NCI-H2171 (cell line): ENCODE measurements around the gene DMRTB1.

Experiments used
- DNase-seq: peaks from one replicate; lab custom pipeline; 2025; lab: John Stamatoyannopoulos, UW

The DMRTB1 gene

GRCh38 chr1:53435151-53435550, 24.0 kb upstream of the DMRTB1 start:
- DNase-seq, result no peak

DNA sequence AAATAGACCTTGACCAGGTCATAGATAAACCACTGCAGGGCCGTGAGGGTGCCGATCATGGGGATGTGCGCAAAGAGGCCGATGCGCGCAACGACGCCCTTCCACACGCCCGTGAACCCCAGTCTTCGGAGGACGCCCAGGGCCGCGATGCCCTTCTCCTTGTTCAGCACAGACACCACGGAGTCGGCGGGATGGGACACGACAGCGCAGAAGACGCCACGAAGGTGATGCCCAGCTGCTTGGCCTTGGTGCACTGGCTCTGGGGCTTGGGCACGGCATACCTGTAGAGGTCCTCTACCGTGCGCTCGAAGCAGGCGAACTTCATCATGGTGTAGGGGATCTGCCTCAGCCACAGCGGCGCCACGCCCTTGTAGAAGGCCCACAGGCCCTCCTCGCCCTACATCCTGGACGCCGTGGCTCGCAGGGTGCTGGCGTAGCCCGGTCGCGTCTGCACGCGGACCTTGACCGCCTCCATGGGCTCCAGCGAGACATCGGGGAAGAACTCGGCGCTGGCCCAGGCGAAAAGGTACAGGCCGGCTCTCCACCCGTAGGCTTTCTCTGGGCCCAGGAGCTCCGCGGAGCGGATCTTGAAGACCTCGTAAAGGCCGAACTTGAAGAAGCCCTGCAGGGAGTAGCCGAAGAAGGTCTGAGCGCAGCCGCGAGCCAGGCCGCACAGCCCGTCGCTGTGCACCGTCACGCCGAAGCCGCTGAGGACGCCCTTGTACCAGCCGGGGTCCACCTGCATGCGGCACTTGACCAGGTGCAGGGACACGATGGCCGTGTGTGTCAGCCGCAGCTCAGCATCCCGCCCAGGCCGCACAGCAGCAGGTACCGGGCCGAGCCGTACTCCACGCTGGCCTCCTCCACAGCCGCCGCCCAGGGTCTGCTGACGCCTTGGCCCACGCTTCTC, 20.5 kb upstream of the DMRTB1 start:
- DNase-seq, result no peak

DNA sequence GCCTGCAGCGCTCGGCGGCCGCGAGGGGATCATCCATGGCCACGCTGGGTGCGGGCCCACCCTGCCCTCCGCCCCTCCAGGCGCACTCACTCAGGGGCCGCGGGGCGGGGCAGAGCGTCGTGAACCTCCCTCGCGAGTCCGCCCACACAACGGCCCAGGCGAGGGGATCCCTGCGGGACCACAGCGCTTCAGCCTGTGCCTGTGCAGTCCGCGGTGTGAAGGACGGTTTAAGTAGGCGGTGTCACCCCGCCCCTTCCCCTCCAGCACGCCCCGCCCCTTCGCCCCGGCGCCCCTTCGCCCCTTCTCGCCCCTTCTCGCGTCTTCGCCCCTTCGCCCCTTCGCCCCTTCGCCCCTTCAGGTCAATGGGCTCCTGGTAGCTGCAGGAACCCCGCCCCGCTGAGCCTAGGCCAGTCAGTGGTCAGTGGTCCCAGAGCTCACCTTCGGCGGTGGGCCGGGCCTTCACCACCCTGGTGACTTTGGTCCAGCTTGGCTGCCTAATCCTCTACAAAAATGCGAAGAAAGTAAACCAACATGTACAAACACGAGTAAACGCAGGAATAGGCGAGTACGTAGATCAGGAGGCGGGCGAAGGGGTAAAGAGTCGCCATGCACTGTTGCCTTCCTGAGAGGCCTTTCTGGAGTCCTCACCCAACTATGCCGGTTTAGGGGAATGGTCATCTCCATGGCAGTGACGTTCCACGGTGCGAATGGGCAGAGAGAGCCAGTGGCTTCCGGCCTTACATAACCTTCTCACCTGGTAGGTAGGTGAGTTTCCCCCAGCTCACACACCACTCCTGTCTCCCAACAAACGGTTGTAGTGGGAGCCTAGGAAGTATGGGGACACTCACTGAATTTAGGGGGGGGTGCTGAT, 19.6 kb upstream of the DMRTB1 start:
- DNase-seq, result no peak

DNA sequence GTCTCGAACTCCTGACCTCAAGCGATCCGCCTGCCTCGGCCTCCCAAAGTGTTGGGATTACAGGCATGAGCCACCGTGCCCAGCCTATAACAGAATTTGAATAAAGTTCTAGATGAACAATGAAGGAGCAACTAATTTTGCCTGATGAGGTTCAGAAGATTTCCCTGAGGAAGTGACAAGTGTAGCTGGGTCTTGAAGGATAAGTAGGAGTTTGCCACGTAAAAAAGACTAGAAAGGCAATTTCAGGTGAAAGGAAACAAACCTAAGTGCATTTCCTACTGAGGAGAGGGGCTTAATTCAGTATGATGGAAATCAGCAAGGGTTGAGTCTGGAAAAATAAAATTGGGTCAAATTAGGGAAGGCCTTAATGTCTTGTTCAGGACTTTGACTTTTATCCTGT, 18.6 kb upstream of the DMRTB1 start:
- DNase-seq, result no peak

GRCh38 chr1:53442299-53442698, 16.9 kb upstream of the DMRTB1 start:
- no peak for DNase-seq

- DNase-seq, result no peak
Measured at GRCh38 chr1:53446051-53446450, 13.1 kb upstream of the DMRTB1 start.

DNA sequence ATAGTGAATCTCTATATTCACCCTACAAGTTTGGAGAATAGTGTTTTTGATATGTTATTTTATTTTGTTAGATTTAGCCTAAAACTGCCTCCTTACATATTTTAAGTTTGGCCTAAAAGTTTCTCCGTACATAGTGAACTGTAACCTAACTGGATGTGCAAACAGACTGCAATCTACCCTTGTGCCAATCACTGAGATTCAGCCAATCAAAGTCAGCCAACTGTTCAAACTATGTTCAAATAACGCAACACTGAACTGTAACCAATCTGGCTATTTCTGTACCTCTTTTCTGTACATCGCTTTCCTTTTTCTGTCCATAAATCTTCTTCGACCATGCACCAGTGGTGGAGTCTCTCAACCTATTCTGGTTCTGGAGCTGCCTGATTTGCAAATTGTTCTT, 11.8 kb upstream of the DMRTB1 start:
- DNase-seq, result no peak

GRCh38 chr1:53448241-53448841, 10.9 kb upstream of the DMRTB1 start:
- DNase-seq, result no peak

DNA sequence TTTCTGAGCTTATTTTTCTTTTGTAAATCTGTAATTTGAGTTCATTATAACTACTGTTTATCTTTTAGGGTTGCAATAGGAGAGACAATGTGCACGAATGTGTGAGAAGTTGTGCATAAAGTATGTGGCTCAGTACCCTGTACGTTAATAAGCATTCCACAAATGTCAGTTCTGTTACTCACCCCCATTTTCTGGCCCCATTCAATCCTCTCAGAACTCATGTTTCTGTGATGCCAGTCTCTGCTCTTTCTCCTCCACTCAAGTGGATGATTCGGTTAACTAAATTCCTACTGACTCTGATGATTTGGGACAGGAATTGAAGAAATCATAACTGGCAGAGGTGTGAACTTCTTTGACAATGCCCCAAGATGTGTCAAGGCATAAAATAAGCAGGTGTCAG, 10.2 kb upstream of the DMRTB1 start:
- DNase-seq, result no peak

- DNase-seq, result no peak
Measured at GRCh38 chr1:53449693-53450092, 9.5 kb upstream of the DMRTB1 start.

DNA sequence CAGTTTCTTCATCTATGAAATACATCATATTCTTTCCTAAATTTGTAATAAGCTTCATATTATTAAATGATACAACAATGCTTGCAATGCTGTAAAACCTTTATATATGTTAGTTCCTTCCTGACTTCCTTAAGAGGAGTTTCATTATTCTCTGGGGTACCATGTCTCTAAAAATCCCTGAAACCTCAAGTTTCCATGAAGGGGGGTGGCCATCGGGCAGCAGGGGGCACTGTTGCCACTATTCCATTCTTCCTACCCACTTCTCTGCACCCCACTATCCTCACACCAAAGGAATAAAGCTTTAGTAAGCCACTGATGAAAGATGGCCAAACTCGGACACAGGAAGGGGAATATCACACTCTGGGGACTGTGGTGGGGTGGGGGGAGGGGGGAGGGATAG, 9.0 kb upstream of the DMRTB1 start:
- DNase-seq, result no peak

- DNase-seq, result no peak
Measured at GRCh38 chr1:53454019-53454418, 5.2 kb upstream of the DMRTB1 start.

- DNase-seq, result no peak
Measured at GRCh38 chr1:53455364-53455991, 3.7 kb upstream of the DMRTB1 start.

GRCh38 chr1:53458634-53459033, 565 bp upstream of the DMRTB1 start:
- DNase-seq, result no peak

DNA sequence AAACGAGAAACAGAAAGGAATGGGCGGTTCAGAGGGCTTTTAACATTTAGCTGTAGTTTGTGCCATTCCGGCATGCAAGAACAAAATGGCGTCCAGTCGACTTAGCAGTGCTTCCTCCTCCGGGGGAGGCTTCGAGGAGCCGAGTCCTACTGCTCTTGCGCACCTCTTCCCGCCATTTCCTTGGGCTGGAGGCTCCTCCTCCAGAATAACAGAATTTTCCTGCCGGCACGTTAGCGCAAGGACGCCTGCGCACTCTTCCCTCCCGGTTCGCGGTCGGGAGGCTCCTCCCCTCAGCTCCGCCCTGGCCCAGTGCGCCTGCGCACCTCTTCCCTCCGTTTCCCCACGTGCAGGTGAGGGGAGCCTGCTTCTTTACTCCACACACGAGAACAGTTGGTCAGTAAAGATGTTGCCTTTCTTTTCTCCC, 1.0 kb downstream of the DMRTB1 start:
- no peak for DNase-seq

- no peak for DNase-seq
Measured at GRCh38 chr1:53460666-53461322, 1.6 kb downstream of the DMRTB1 start.

- no peak for DNase-seq
Measured at GRCh38 chr1:53461323-53462044, 2.3 kb downstream of the DMRTB1 start.

GRCh38 chr1:53462193-53462592, 3.0 kb downstream of the DMRTB1 start:
- no peak for DNase-seq

- no peak for DNase-seq
Measured at GRCh38 chr1:53462769-53463501, 3.7 kb downstream of the DMRTB1 start.
